ENCODE data around the gene DNAL1. TPM values are rescaled to one million over a fixed set of nuclear protein-coding genes. Genes with fewer than 3 reads are reported as not detected.

Gene DNAL1, protein sequence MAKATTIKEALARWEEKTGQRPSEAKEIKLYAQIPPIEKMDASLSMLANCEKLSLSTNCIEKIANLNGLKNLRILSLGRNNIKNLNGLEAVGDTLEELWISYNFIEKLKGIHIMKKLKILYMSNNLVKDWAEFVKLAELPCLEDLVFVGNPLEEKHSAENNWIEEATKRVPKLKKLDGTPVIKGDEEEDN
- 1 to 10 TPM; 7.6 to 9.4 TPM for total RNA-seq

DNA sequence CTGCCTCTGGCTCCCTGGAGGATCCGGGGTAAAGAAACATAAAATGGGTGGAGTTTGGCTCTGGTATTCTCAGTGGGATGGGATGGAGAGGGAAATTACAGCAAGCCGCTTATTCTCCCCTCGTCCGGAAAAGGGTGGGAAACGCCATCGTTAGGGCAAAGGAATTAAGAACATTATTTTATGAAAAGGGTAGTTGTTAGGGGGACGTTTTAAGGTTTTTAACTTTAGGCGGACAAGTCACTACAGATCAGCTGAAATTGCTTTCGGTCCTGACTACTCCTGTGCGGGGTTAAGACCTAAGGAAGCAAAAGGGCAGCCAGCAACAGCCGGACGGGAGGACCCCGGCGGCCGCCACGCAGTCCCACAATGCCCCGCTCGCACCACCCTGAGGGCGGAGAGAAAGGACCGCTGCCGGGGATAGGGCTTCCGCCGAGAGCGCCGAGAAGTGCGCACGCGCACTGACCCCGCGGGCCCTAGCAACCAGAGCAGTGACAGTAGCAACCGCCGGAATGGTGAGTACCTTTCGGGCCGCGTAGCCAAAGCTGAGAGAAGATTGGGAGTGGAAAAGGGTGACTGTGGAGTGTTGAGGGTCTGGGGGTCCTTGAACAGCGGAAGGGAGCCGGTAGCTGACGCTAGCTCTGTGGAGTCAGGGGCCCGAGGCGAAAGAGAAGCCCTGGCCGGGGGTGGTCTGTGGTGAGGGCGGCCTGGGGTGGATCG, at the start of gene DNAL1:
DNAL1 (plus strand) TSS at position 456 of the 717 bp plus-strand sequence; CDS start at position 510, 54 bp downstream.
- peaks cover 10 to 17% of the 10 kb centered on the region in 2 donors for H3K4me1 Mint-ChIP-seq (ENCODE audit: low read depth in 2 of 2)
- peak within 1 kb of the TSS; percentile 76 to 86 for H3K27ac Mint-ChIP-seq
- H3K4me3 Mint-ChIP-seq: peak within 1 kb of the TSS; percentile 98
- ATAC-seq (peak; percentile 100), DNase-seq (ENCODE audit: low spot score) (peak; percentile 96)
- H3K27me3 Mint-ChIP-seq: no peaks in the 10 kb centered on the region
- H3K36me3 Mint-ChIP-seq: no peaks in the 10 kb centered on the region
- no peaks in the 10 kb centered on the region for H3K9me3 Mint-ChIP-seq

DNA sequence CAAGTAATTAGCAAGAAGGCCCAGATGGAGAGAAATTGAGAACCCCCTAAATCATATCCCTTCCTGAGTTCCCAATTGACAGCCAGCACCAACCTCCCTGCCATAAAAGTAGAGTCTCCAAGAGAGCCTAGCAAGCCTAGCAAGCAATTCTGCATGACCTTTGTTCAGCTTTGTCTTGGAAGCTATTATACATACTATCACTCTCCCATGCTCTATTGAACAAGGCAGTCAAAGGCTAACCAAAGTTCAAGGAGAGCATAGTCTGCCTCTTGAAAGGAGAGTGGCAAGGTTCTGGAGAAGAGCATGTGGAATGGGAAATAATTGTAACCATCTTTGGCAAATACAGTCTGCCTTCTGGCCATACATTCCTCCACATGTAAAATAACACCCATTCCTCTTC, 45.3 kb upstream of the DNAL1 start:
- Mint-ChIP-seq H3K27ac (no peak overlapping the region), H3K27me3 (no peaks in the 10 kb centered on the region), H3K9me3 (no peaks in the 10 kb centered on the region), H3K36me3 (no peaks in the 10 kb centered on the region), H3K4me3 (no peak overlapping the region), H3K4me1 (ENCODE audit: low read depth in 2 of 2) (no peaks in the 10 kb centered on the region)
- DNase-seq (ENCODE audit: low spot score): no peak
- no peak for ATAC-seq

DNA sequence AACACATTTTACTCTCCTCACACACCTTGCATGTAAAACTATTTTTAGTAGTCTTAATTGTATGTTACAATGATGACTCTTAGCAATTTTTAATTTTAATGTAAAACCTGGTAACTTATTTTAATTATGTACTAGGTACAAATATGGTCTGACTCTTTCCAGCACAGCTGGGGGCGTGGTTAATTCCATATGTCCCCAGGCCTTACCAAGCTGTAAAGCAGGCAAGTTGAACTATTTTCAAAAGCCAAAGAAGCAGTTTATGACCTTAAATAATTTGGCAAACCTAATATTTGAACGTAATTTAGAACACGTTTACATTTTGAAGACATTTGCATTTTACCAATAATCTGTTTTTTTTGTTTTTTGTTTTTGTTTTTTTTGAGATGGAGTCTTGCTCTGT, 41.8 kb upstream of the DNAL1 start:
- no peak for DNase-seq (ENCODE audit: low spot score)
- Mint-ChIP-seq H3K27me3 (no peaks in the 10 kb centered on the region), H3K4me1 (ENCODE audit: low read depth in 2 of 2) (no peaks in the 10 kb centered on the region)

DNA sequence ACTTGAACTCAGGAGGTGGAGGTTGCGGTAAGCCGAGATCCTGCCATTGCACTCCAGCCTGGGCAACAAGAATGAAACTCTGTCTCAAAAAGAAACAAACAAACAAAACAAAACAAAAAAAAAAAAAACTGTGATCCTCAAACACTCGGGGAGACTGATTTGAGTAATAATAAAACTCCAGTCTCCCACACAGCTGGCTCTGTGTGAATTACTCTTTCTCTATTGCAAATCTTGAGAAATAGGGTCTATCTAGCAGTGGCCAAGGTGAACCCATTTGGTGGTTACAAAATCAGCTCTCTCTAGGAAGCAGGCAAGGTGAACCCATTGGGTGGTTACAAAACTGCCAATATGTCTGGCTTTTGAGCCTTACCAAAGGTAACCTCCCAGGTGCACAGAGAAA, 38.5 kb upstream of the DNAL1 start:
- peaks cover 0 to 2% of the 10 kb centered on the region in 2 donors for H3K27me3 Mint-ChIP-seq
- H3K36me3 Mint-ChIP-seq: no peaks in the 10 kb centered on the region
- no peak for ATAC-seq
- H3K27ac Mint-ChIP-seq: no peak overlapping the region
- H3K9me3 Mint-ChIP-seq: no peaks in the 10 kb centered on the region
- no peak for DNase-seq (ENCODE audit: low spot score)
- H3K4me3 Mint-ChIP-seq: no peak overlapping the region
- peaks cover 0 to 3% of the 10 kb centered on the region in 2 donors for H3K4me1 Mint-ChIP-seq (ENCODE audit: low read depth in 2 of 2)

More for the DNA sequence above, 41.8 kb upstream of the DNAL1 start:
- Mint-ChIP-seq H3K9me3 (no peaks in the 10 kb centered on the region), H3K36me3 (no peaks in the 10 kb centered on the region), H3K4me3 (no peak overlapping the region), H3K27ac (no peak overlapping the region)
- no peak for ATAC-seq

DNA sequence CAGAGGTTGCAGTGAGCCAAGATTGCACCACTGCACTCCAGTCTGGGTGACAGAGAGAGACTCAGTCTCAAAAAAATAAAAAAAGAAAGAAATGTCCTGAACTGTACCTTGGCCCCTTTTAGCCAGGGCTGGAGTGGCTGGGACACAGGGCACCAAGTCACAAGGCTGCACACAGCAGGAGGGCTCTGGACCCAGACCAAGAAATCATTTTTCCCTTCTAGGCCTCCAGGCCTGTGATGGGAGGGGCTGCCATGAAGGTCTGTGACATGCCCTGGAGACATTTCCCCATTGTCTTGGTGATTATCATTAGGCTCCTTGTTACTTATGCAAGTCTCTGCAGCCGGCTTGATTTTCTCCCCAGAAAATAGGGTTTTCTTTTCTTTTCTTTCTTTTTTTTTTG, 37.5 kb upstream of the DNAL1 start:
- Mint-ChIP-seq H3K27ac (no peak overlapping the region), H3K4me1 (ENCODE audit: low read depth in 2 of 2) (peaks cover 0 to 4% of the 10 kb centered on the region in 2 donors), H3K9me3 (no peaks in the 10 kb centered on the region), H3K36me3 (no peaks in the 10 kb centered on the region), H3K4me3 (no peak overlapping the region), H3K27me3 (peaks cover 0 to 2% of the 10 kb centered on the region in 2 donors)
- DNase-seq (ENCODE audit: low spot score) (no peak), ATAC-seq (no peak)

DNA sequence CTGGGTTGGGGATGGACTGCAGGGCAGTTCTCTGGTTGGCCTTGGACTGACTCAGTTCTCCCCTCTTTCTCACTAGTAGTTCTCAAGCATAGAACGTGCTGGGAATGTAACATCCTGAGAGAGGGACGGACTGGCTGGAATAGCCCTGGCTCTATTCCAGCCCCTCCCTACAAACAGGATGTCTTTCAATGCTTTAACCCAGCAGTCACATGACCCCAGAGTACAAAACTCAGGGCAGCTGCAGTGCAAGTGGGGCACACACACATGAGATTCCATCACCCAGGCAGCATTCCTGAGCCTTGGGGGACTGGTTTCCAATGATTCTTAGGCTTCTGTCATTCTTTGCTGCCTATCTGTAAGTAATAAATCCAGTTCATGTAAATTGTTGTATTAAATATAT, 34.1 kb upstream of the DNAL1 start:
- DNase-seq (ENCODE audit: low spot score) (no peak), ATAC-seq (no peak)
- no peak overlapping the region for H3K4me3 Mint-ChIP-seq
- no peaks in the 10 kb centered on the region for H3K9me3 Mint-ChIP-seq
- no peak overlapping the region for H3K27ac Mint-ChIP-seq
- H3K4me1 Mint-ChIP-seq (ENCODE audit: low read depth in 2 of 2): peaks cover 7 to 11% of the 10 kb centered on the region in 2 donors
- H3K36me3 Mint-ChIP-seq: no peaks in the 10 kb centered on the region
- peaks cover 0 to 2% of the 10 kb centered on the region in 2 donors for H3K27me3 Mint-ChIP-seq

DNA sequence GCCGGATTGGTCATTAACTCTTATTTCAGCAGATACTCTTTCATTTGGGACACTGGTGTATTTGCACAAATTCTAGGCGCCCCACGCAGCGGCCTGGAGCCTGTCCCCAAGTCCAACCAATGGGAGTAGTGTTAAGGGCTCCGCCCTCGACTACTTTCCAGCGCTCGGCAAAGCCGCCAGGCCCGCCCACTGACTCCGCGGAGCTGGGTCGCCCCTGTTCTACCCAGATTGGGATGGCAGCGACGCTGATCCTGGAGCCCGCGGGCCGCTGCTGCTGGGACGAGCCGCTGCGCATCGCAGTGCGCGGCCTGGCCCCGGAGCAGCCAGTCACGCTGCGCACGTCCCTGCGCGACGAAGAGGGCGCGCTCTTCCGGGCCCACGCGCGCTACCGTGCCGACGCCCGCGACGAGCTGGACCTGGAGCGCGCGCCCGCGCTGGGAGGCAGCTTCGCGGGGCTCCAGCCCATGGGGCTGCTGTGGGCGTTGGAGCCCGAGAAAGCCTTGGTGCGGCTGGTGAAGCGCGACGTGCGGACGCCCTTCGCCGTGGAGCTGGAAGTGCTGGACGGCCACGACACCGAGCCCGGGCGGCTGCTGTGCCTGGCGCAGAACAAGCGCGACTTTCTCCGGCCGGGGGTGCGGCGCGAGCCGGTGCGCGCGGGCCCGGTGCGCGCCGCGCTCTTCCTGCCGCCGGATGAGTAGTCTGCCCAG, 32.3 kb upstream of the DNAL1 start, which contains the start of gene ACOT6:
ACOT6 (plus strand) TSS at position 179 of the 707 bp plus-strand sequence; CDS start at position 234, 55 bp downstream.
- Mint-ChIP-seq H3K36me3 (no peaks in the 10 kb centered on the region), H3K4me3 (peak within 1 kb of the TSS; percentile 78), H3K4me1 (ENCODE audit: low read depth in 2 of 2) (peaks cover 7 to 11% of the 10 kb centered on the region in 2 donors), H3K27me3 (peaks cover 0 to 2% of the 10 kb centered on the region in 2 donors), H3K27ac (peak within 1 kb of the TSS; percentile 65 to 85), H3K9me3 (no peaks in the 10 kb centered on the region)
- ATAC-seq (peak; percentile 92 to 93), DNase-seq (ENCODE audit: low spot score) (peak; percentile 78)

DNA sequence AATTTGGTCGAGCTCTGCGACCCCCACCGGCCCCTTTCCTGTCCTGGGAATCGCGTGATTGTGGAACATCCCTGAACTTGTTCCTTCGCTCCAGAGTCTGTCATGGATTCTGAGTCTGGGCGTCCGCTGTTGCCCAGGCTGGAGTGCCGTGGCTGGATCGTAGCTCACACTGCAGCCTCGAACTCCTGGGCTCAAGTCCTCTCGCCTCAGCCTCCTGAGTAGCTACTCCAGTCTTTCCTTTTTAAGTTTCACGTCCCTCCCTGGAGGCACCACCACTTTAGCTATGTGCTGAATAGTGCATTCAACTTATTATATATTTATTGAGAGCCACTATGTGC, 31.8 kb upstream of the DNAL1 start:
- Mint-ChIP-seq H3K9me3 (no peaks in the 10 kb centered on the region), H3K4me3 (peak overlapping the region; percentile 78), H3K27ac (peak overlapping the region; percentile 65 to 85), H3K4me1 (ENCODE audit: low read depth in 2 of 2) (peaks cover 7 to 11% of the 10 kb centered on the region in 2 donors), H3K36me3 (no peaks in the 10 kb centered on the region), H3K27me3 (peaks cover 0 to 2% of the 10 kb centered on the region in 2 donors)
- no peak for DNase-seq (ENCODE audit: low spot score)
- no peak for ATAC-seq

DNA sequence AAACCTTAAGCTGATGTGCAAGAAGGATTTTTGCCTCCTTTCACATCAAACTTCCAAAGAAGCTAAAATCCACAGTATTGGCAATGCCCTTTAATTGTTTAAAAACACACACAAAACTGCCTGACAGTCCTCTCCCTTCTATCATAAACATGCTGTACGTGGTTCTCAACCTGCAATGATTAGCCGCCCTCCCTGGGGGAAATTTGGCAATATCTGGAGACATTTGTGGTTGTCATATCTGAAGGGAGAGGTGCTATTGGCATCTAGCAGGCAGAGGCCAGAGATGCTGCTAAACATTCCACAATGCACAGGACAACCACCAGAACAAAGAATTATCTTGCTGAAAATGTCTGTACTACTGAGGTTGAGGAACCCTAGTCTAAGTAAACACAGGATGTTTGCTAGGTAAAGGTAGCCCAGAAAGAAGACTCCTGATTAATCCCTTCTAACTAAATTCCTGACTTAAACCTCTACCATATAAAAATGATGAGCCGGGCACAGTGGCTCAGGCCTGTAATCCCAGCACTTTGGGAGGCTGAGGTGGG, 31.3 kb upstream of the DNAL1 start:
- Mint-ChIP-seq H3K27me3 (no peaks in the 10 kb centered on the region), H3K4me3 (peak overlapping the region; percentile 78), H3K36me3 (no peaks in the 10 kb centered on the region), H3K27ac (peak overlapping the region; percentile 65 to 85), H3K9me3 (no peaks in the 10 kb centered on the region), H3K4me1 (ENCODE audit: low read depth in 2 of 2) (peaks cover 7 to 11% of the 10 kb centered on the region in 2 donors)
- DNase-seq (ENCODE audit: low spot score): no peak
- ATAC-seq: no peak

DNA sequence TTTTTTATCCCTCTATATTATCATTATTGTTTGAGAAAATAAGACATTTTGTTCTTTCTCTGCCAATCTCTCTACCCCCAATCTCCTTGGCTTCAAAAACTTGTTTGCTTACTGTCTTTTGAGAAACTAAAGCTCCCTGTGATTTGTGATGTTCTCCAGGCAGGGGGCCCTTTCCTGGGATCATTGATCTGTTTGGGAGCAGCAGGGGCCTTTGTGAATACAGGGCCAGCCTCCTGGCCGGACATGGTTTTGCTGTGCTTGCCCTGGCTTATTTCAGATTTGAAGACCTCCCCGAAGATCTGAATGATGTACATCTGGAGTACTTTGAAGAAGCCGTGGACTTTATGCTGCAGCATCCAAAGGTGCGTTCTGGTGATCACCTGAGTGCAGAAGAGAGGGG, 28.0 kb upstream of the DNAL1 start:
- DNase-seq (ENCODE audit: low spot score): no peak
- no peak for ATAC-seq
- Mint-ChIP-seq H3K27ac (no peak overlapping the region), H3K4me3 (no peak overlapping the region), H3K27me3 (no peaks in the 10 kb centered on the region), H3K4me1 (ENCODE audit: low read depth in 2 of 2) (peaks cover 7% of the 10 kb centered on the region in 2 donors), H3K36me3 (no peaks in the 10 kb centered on the region), H3K9me3 (no peaks in the 10 kb centered on the region)

DNA sequence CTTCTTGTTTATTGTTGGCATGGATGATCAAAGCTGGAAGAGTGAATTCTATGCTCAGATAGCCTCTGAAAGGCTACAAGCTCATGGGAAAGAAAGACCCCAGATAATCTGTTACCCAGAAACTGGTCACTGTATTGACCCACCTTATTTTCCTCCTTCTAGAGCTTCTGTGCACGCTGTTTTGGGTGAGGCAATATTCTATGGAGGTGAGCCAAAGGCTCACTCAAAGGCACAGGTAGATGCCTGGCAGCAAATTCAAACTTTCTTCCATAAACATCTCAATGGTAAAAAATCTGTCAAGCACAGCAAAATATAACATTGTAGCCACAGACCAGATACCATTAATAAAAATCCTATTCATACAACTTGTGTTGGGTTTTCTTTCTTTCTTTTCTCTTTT, 25.3 kb upstream of the DNAL1 start:
- no peak overlapping the region for H3K4me3 Mint-ChIP-seq
- H3K4me1 Mint-ChIP-seq (ENCODE audit: low read depth in 2 of 2): no peaks in the 10 kb centered on the region
- DNase-seq (ENCODE audit: low spot score): no peak
- H3K9me3 Mint-ChIP-seq: no peaks in the 10 kb centered on the region
- no peaks in the 10 kb centered on the region for H3K27me3 Mint-ChIP-seq
- H3K27ac Mint-ChIP-seq: no peak overlapping the region
- no peak for ATAC-seq
- no peaks in the 10 kb centered on the region for H3K36me3 Mint-ChIP-seq

DNA sequence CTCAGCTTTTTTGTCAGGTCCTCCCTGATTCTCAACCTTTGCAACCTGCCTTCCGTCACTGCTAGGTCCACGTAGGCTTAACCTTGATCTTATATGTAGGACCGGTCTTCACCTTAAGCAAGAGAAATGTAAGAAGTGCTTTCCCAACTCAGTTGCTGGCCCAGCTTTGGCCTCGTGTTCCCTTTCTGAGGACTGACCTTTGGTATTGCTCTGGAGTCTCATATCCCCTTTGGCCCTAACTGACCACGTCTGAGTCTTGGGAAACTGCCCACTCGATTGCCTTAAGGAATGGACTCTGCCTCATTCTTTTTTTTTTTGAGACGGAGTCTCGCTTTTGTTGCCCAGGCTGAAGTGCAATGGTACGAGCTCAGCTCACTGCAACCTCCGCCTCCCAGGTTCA, 24.5 kb upstream of the DNAL1 start:
- no peaks in the 10 kb centered on the region for H3K4me1 Mint-ChIP-seq (ENCODE audit: low read depth in 2 of 2)
- no peaks in the 10 kb centered on the region for H3K9me3 Mint-ChIP-seq
- no peak overlapping the region for H3K4me3 Mint-ChIP-seq
- ATAC-seq (no peak), DNase-seq (ENCODE audit: low spot score) (no peak)
- no peaks in the 10 kb centered on the region for H3K36me3 Mint-ChIP-seq
- H3K27me3 Mint-ChIP-seq: no peaks in the 10 kb centered on the region
- H3K27ac Mint-ChIP-seq: no peak overlapping the region

DNA sequence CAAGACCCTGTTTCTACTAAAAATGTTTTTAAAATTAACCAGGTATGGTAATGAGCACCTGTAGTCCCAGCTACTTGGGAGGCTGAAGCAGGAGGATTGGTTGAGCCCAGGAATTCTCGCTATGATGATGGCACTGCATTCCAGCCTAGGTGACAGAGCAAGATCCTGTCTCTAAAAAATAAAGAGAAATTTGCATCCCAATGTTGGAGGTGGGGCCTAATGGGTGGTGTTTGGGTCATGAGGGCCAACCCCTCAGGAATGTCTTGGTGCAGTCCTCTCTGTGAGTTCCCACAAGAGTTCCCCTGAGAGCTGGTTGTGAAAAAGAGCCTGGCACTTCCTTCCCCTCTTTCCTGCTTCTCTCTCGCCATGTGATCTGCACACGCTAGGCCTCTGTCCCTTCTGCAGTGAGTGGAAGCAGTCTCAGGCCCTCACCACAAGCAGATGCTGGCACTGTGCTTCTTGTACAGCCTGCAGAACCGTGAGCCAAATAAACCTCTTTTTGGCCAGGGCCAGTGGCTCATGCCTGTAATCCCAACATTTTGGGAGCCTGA, 21.2 kb upstream of the DNAL1 start:
- ATAC-seq: no peak
- no peaks in the 10 kb centered on the region for H3K27me3 Mint-ChIP-seq
- no peaks in the 10 kb centered on the region for H3K36me3 Mint-ChIP-seq
- H3K4me1 Mint-ChIP-seq (ENCODE audit: low read depth in 2 of 2): no peaks in the 10 kb centered on the region
- no peak for DNase-seq (ENCODE audit: low spot score)
- no peak overlapping the region for H3K27ac Mint-ChIP-seq
- no peaks in the 10 kb centered on the region for H3K9me3 Mint-ChIP-seq
- no peak overlapping the region for H3K4me3 Mint-ChIP-seq

Data from natural killer cell treated with Interleukin-12 subunit alpha and Interleukin-12 subunit beta and Interleukin-15 and Interleukin-18, amount 100 ng/mL, for 72 hours (primary cell).